Posterior cingulate gyrus (tissue), 11 donors: ENCODE data around the gene SURF1.

Source experiments
- DNase-seq, 10 donors: peaks; one replicate each; pipeline versions ENCODE4 v3.0.0 to v3.0.0-alpha.2; 2020 to 2021; ENCODE audit warnings: mixed read lengths in 3 of 10
- intact Hi-C: fragments of 100-400 bp; cut with DNase I; formaldehyde crosslinking; loops from one replicate; pipeline ENCODE4 v1.15.1; 2023

Gene SURF1

GRCh38 chr9:133303266-133304157 is 52.8 kb downstream of the SURF1 start:
- no peak for DNase-seq
- intact Hi-C loops = no loop called here
